Right ventricle myocardium superior (tissue), 1 donor: ENCODE results near the gene RYR1. TPM values are rescaled to one million over a fixed set of nuclear protein-coding genes. Genes with fewer than 3 reads are reported as not detected.
"Not testable (repeated sequence)": the region's sequence is repeated elsewhere in the genome, so short reads cannot be mapped to it uniquely, and the experiment has no call there.

Experiments
- ATAC-seq: fragments of 200-7000 bp; cut with Tn5 transposase; one replicate; pipeline ENCODE4 v1.9.1; 2020; ENCODE audit warnings: mild to moderate bottlenecking; ENCODE audit not compliant: poor library complexity
- DNase-seq: peaks from one replicate; pipeline ENCODE4 v3.0.0-alpha.2; 2020
- intact Hi-C: fragments of 100-400 bp; cut with DNase I; formaldehyde crosslinking; loops from one replicate; pipeline ENCODE4 v1.11.2; 2022
- total RNA-seq: library from RNA; stranded (reverse); fragmentation: NEBNext Ultra II Directional; extraction: Animal tissue kit (Norgen Biotek cat#: 25700); gene quantifications from one replicate; pipeline ENCODE4 v1.2.1, GENCODE V29; 2021
- donor health status: DM: no; HTN: yes; CAD: no; lungs with severe emphysema.

The RYR1 gene
- total RNA-seq, 1 donor from 2014 or later, result 0.73 TPM

DNA sequence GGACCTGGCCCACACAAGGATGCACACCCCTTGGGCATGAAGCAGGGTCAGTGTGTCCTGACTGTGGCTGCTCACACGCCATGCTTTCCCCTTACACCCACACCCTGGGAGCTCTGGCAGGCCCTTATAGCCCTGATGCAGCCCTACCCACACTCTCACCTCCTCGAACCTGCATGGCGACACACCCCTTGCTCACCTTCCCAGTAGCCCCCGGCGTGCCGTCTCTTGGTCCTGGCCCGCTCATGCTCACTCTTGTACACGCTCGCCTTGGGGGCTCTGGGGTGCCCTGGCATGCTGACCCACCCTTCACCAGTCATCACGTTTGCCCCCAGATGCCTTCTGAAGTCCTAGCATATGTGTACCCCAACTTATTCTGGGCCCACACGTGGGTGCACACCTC is 128.2 kb downstream of the RYR1 start:
- intact Hi-C loops, result no loop called here
- ATAC-seq (no peak), DNase-seq (no peak)

DNA sequence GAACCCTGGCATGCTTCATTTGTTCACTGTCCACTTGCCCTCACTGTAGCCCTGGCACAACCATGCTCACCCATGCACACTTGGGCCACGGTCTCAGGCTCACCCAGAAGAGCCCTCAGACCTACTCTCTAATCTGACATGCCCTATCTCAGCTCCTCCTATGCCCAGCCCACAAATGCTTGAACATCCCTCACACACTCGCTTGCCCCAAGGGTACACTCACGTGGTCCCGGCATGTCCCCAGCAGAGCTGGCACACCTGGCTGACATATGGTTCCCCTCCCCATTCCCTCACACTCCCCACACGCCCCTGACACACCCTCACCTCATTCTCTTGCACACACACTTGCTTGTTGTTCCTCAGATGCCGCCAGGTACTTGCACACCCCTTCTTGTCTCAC is 128.6 kb downstream of the RYR1 start:
- ATAC-seq (no peak), DNase-seq (no peak)
- intact Hi-C loops, result no loop called here

DNA sequence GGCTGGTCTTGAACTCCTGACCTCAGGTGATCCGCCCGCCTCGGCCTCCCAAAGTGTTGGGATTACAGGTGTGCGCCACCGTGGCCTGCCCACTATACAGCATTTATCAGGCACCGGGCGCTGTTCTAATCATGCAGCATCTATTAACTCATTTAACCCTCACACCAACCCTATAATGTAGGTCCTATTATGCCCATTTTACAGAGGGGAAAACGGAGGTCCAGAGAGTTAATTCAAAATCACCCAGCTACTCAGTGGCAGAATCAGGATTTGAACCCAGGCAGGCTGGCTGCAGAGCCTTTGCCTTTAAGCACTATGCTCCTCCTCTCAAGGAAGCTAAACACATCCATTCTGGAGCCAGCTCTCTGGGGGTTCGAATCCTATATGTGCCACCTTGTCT is 130.0 kb downstream of the RYR1 start:
- ATAC-seq (no peak), DNase-seq (no peak)
- intact Hi-C loops, result no loop called here

DNA sequence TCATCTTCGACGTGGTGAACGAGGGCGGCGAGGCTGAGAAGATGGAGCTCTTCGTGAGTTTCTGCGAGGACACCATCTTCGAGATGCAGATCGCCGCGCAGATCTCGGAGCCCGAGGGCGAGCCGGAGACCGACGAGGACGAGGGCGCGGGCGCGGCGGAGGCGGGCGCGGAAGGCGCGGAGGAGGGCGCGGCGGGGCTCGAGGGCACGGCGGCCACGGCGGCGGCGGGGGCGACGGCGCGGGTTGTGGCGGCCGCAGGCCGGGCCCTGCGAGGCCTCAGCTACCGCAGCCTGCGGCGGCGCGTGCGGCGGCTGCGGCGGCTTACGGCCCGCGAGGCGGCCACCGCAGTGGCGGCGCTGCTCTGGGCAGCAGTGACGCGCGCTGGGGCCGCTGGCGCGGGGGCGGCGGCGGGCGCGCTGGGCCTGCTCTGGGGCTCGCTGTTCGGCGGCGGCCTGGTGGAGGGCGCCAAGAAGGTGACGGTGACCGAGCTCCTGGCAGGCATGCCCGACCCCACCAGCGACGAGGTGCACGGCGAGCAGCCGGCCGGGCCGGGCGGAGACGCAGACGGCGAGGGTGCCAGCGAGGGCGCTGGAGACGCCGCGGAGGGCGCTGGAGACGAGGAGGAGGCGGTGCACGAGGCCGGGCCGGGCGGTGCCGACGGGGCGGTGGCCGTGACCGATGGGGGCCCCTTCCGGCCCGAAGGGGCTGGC is 131.6 kb downstream of the RYR1 start:
- no peak for ATAC-seq
- DNase-seq, result no peak
- intact Hi-C loops, result no loop called here

DNA sequence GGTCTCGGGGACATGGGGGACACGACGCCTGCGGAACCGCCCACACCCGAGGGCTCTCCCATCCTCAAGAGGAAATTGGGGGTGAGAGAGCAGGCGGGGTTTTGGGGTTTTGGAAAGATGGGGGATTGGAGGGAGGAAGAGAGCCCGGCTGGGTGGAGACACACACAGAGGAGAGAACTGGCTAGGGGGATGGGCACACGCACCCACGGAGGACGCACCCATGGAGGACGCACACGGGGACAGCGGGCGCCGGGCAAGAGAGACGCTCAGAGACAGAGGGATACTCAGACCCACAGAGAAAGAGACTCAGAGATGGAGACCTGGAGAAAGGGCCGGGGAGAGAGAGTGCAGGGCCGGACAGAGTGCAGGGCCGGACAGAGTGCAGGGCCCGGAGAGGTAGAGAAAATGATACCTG is 132.2 kb downstream of the RYR1 start:
- no peak for ATAC-seq
- DNase-seq, result no peak
- intact Hi-C loops, result no loop called here

DNA sequence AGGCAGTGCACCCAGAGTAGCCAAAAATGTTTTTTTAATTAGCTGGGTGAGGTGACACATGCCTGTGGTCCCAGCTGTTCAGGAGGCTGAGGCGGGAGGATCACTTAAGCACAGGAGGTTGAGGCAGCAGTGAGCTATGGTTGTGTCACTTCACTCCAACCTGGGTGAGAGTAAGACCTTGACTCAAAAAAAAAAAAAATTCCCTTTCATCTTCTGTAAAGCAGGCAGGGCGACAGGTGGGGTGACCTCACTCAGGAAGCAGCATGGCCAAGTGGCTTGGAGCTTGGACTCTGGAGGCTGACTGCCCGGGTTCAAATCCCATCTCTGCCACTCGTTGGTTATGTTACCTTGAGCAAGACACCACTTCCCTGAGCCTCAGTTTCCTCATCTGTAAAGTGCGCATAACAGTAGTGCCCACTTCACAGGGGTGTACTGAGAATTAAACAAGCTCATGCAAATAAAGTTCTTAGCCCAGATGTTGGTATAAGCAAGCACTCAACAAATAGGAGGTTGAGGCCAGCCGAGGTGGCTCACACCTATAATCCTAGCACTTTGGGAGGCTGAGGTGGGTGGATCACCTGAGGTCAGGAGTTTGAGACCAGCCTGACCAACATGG is 136.0 kb downstream of the RYR1 start:
- intact Hi-C loops, result no loop called here
- ATAC-seq, result no peak
- no peak for DNase-seq

DNA sequence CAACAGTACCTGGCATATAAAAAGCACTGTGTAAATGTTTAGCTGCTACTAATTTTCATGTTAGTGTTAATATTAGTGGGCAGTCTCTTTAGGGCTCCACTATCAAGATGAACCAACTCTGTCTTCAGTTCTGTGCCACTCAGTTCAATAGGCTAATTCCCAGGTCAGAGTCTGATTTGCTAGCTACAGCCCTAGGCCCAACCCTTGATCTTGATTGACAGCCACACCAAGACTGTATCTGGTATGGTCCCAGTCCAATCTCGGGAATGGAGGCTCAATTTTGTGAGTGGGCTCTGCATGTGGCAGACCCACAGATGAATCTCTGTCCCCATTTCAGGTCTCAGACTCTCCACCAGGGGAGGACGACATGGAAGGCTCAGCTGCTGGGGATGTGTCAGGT is 138.2 kb downstream of the RYR1 start:
- DNase-seq, result no peak
- intact Hi-C loops, result no loop called here
- ATAC-seq, result no peak

DNA sequence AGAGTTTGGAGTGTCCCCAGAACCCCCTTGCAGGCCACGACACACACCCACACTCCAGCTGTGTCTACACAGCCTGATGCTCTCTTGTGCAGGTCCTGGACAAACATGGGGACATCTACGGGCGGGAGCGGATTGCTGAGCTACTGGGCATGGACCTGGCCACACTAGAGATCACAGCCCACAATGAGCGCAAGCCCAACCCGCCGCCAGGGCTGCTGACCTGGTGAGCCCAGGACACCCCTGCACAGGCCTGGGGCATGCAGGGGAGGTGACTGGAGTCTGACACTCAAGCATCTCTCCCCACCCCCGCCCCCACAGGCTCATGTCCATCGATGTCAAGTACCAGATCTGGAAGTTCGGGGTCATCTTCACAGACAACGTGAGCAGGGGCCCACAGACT is 144.3 kb downstream of the RYR1 start:
- DNase-seq, result no peak
- intact Hi-C loops, result no loop called here
- no peak for ATAC-seq

DNA sequence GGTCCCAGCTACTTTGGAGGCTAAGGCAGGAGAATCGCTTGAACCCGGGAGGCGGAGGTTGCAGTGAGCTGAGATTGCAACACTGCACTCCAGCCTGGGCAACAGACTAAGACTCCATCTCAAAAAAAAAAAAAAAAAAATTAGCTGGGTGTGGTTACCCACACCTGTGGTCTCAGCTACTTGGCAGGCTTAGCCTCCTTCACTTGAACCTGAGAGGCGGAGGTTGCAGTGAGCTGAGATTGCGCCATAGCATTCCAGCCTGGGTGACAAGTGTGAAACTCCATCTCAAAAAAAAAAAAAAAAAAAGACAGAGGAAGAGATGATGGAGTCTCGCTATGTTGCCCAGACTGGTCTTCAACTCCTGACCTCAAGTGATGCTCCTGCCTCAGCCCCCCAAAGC is 145.8 kb downstream of the RYR1 start:
- intact Hi-C loops, ATAC-seq, DNase-seq: not testable (repeated sequence)

DNA sequence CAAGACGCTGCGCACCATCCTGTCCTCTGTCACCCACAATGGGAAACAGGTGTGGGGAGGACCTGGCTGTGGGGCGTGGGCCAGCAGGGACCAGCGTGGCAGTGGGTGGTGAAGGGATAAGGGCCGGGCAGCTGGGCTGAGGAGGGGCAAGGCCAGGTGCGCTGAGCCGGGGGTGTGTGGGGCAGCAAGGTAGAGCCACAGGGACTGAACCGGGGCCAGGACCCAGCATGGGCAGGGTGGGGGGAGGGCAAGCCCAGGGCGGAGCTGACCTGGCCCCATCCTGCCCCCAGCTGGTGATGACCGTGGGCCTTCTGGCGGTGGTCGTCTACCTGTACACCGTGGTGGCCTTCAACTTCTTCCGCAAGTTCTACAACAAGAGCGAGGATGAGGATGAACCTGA is 146.6 kb downstream of the RYR1 start:
- intact Hi-C loops, result no loop called here
- no peak for ATAC-seq
- no peak for DNase-seq

DNA sequence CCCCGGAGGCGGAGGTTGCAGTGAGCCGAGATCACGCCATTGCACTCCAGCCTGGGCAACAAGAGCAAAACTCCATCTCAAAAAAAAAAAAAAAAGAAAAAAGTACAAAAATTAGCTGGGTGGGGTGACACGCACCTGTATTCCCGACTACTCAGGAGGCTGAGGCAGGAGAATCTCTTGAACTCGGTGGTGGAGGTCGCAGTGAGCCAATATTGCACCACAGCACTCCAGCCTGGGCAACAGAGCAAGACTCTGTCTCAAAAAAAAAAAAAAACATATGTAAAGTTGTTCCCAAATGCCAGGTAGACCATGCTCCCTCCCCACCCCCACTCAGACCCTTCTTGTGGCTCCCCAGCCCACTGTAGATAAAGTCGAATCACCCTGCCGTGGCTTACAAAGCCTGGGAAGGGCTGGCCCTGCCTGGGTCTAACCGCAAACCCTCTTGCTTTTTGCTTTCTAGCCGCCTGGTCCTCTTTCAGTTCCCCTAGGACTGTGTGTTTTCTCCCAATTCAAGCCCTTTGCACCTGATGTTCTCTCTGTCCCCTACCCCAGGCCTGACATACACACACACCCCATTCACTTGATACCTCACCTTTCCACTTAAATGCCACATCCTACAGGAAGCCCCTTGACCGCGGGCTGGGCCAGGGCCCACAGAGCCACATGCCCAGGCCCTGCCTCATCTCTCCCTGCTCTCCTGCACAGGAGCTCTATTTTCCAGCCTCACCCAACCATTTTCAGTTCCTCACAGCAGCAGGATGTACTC is 149.9 kb downstream of the RYR1 start:
- ATAC-seq (no peak), DNase-seq (no peak)
- intact Hi-C loops, result no loop called here

DNA sequence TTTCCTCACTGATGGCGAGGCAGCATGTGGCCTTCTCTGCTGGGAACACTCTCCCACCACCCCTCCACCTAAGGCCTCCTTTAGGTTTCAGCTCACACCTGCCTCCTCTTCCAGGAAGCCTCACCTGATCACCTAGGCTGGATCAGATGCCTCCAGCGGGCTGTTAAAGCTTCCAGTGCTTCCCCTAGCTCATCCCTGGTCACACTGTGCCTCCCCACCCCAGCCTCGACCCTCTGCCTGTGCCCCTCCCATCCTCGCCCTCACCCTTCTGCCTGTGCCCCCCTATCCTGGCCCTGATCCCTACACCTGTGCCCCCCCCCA is 150.5 kb downstream of the RYR1 start:
- no peak for ATAC-seq
- no peak for DNase-seq
- intact Hi-C loops, result no loop called here

DNA sequence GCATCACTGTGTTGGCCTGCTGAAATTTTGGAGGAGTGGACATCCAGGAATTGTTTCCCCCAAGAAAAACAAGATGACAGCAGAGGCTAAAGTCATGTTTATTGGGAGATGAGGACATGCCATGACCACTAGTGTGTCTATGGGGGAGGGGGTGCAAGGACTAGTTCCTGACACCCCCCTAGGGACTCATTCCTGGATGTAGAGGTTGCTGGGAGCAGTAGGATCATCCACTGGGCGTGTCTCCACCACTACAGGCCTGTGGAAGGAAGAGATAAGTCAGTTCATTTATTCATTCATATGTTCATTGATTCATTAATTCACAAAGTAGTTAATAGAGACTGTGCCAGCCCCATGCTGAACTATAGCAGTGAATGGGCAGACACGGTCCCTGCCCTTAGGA is 154.1 kb downstream of the RYR1 start:
- DNase-seq (no peak), ATAC-seq (no peak)
- intact Hi-C loops, result no loop called here

DNA sequence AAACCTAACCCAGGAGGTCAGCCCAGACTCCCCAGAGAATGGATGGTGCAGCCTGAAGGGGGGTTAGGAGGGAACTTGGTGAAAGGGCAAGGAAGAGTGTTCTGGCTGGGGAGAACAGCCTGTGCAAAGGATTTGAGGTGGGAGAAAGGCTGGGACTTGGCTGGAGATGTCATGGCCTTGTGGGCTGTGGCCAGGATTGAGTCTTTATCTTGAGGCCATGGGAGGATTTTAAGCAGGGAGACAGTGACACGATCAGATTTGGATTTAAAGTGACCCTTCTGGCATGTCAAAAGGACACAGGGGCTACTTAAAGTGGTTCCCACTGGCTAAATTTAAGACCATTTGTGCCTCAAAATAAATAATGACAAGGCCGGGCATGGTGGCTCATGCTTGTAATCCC is 154.6 kb downstream of the RYR1 start:
- intact Hi-C loops, result no loop called here
- DNase-seq (no peak), ATAC-seq (no peak)

DNA sequence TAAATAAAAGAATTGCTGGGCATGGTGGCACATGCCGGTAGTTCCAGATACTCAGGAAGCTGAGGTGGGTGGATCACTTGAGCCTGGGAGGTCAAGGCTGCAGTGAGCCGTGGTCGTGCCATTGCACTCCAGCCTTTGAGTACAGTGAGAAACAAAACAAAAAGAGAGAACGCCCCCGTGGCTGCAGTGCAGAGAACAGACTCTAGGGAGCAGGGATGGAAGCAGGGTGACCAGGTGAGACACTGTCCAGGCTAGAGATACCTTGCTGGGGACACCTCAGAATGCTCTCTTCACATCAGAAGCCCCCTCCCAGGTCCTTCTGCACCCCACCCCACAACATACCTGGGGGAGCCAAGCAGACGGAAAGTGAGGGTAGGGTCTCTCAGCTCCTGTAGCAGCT is 159.4 kb downstream of the RYR1 start:
- intact Hi-C loops, result no loop called here
- DNase-seq (no peak), ATAC-seq (no peak)

DNA sequence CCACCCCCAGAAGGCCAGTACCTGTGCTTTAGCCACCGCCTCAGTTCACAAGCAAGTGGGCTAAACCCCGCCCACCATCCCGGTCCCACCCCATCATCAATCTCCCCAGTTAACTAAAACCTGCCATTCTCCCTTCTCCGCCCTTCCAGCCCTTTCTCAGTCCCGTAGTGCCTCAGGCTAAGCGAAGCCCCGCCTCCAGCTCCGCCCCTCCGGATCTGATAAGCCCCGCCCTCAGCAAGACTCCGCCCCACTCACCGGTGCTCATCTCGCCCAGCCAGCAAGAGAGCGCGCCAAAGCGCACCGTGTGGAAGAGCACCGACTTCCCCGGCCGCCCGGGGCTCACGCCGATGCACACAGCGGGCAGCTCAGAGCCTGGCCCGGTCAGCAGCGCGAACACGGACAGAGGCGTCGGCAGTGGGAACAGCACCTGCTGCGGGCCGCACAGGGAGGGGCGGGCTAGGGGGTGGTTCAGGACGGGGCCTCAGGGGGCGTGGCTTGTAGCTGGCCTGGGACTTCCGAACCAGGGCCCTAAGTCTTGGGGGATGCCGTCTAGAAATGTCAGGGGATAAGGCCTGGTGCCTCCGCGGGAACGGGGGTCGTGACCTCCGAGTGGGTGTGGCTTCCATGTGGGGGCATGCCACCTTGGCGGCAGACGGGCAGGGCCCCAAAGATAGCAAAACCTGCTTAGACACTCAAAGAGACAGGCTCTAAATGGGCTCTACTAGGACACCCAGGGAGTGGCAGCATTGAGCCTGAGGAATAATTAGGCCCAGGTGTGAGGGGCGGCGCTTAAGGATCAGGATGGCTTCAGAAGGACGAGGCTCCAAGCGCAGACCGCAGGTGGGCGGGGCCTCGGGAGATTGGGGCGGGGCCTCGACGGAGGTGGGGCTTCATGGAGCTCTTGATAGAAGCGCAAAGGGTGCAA is 162.8 kb downstream of the RYR1 start:
- no peak for DNase-seq
- peak; percentile 56 for ATAC-seq
- intact Hi-C loops, result no loop called here

DNA sequence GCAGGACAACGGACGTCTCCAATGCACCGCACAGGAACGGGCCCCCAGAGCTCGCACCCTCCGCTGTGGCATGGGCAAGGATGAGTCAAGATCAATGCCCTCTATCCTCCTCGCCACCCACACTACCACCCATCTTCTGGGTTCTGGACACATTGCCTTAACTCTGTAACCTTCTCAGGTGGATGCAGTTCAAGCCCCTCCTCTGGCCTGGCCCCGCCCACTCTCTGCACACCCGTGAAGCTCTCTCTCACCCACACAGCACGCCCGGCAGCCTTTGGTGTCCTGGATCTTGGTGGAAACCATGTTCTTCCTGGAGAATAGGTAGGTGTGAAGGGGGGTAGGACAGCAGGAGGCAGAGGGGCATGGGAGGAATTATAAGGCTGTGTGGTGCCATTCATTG is 163.6 kb downstream of the RYR1 start:
- no peak for DNase-seq
- no peak for ATAC-seq
- intact Hi-C loops, result no loop called here

DNA sequence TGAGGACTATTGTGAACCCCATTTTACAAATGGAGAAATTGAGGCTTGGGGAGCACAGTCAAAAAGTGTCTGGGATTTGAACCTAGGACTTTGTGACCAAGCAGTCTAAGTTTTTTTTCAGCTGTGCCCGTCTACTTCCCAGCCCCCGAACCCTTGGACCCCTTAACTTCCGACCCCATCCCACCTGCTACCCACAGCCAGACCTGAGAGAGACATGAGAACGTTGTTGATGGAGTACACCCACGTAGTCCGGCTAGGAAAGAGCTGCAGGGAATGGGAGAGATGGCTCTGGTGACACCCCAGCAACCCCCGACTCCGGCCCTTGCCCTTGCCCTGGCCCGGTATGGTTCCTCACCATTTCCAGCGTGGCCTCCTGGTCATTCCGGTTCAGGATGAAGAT is 166.2 kb downstream of the RYR1 start:
- no peak for ATAC-seq
- no peak for DNase-seq
- intact Hi-C loops, result no loop called here

DNA sequence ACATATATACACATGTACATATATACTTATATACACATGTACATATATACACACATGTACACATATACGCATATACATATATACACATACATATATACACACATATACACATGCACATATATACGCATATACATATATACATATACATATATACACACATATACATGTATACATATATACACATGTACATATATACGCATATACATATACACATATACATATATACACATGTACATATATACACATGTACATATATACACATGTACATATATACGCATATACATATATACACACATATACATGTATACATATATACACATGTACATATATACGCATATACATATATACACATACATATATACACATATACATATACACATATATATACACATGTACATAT is 169.4 kb downstream of the RYR1 start:
- ATAC-seq, DNase-seq, intact Hi-C loops: not testable (repeated sequence)
